Choroid plexus epithelial cell (primary cell): ENCODE data around the gene BEND2.

Experiments used
- DNase-seq: peaks from one replicate; pipeline ENCODE4 v3.0.0-alpha.2; 2010; ENCODE audit warnings: low read depth
- H3K4me3 ChIP-seq: 2 replicates; pipeline ENCODE4 v1.5.1; 2011; ENCODE audit warnings: low read depth, mild to moderate bottlenecking, control low read depth, low read length, moderate library complexity
- TF ChIP-seq, protein P1 (sequence below): conservative IDR thresholded peaks from 2 replicates; pipeline ENCODE4 v1.5.1; 2011; ENCODE audit warnings: low read depth, mild to moderate bottlenecking, control low read depth, inconsistent platforms, low read length, moderate library complexity

The BEND2 gene

DNA sequence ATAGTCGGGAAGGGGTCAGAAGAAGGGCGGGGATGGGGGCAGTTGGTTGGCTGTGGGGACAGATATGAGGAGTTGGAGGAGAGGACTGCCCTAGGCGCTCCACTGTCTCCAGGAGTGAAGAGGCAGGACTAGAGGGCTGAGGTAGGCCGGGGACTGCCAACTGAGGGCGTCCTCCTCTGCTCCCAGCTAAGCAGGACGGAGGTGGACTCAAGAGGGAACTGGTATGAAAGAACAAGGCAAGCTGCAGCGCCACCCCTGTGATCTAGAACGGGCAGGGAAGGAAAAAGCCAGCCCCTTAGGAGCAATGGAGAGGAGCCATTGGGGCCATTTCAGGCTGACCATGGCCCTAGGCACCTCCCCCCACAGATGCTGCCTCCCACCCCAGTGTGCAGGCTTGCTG is 14.0 kb downstream of the BEND2 start:
- TF ChIP-seq, protein P1, sequence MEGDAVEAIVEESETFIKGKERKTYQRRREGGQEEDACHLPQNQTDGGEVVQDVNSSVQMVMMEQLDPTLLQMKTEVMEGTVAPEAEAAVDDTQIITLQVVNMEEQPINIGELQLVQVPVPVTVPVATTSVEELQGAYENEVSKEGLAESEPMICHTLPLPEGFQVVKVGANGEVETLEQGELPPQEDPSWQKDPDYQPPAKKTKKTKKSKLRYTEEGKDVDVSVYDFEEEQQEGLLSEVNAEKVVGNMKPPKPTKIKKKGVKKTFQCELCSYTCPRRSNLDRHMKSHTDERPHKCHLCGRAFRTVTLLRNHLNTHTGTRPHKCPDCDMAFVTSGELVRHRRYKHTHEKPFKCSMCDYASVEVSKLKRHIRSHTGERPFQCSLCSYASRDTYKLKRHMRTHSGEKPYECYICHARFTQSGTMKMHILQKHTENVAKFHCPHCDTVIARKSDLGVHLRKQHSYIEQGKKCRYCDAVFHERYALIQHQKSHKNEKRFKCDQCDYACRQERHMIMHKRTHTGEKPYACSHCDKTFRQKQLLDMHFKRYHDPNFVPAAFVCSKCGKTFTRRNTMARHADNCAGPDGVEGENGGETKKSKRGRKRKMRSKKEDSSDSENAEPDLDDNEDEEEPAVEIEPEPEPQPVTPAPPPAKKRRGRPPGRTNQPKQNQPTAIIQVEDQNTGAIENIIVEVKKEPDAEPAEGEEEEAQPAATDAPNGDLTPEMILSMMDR, result no peak
- no peak overlapping the region for H3K4me3 ChIP-seq
- no peak for DNase-seq

DNA sequence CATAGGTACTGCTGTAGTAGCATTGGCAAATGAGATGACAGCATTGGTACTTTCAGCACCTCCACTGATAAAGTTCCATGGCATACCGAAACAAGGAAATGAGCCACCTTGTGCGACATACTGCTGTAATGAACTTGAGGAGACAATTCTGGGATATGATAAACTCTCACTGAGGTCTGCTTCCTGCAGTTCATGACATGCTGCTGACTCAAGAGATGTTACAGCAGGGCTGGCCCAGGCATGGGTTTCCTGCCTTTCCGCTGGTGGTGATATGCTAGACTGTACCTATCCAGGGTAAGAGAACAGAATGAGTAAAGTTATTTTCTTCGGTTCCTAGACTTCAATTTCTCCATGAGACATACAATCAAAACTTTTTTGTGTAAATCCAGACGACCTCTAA is 17.1 kb downstream of the BEND2 start:
- no peak overlapping the region for H3K4me3 ChIP-seq
- no peak for DNase-seq
- TF ChIP-seq, protein P1, result no peak

DNA sequence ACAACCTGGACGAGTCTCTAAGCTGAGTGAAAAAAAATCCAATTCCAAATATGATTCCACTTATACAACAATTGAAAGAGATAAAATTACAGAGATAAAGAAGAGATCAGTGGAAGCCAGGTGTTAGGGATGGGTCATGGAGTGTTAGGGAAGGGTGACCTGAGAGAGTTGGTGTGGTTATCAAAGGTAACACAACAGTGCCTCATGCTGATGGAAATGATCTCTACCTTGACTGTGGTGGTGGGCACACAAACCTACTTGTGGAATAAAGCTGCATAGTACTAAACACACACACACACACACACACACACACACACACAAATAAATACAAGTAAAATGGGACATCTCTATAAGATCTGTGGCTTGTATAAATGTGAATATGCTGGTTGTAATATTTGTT is 26.0 kb downstream of the BEND2 start:
- TF ChIP-seq, protein P1, result no peak
- no peak overlapping the region for H3K4me3 ChIP-seq
- no peak for DNase-seq

DNA sequence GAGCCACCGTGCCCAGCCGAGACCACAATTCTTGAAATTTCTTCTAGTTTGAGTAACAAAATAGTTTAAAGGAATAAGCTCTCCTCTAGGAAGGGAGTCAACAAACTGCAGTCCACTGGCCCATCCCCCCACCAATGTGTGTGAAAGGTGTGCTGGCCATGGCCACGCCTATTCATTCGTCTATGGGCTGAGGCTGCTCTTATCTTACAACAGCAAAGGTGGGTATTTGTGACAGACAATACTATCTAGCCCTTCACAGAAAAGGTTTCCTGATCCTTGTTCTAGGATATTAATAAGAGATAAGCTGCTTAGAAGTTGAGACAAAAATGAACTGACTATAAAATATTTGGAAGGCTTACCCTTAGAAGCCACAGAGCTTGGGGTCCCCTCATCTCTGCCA is 41.2 kb downstream of the BEND2 start:
- H3K4me3 ChIP-seq, result no peak overlapping the region
- DNase-seq, result no peak
- TF ChIP-seq, protein P1, result no peak

GRCh38 chrX:18174971-18175370 is 45.7 kb downstream of the BEND2 start:
- H3K4me3 ChIP-seq, result no peak overlapping the region
- TF ChIP-seq, protein P1, result no peak
- DNase-seq, result no peak

DNA sequence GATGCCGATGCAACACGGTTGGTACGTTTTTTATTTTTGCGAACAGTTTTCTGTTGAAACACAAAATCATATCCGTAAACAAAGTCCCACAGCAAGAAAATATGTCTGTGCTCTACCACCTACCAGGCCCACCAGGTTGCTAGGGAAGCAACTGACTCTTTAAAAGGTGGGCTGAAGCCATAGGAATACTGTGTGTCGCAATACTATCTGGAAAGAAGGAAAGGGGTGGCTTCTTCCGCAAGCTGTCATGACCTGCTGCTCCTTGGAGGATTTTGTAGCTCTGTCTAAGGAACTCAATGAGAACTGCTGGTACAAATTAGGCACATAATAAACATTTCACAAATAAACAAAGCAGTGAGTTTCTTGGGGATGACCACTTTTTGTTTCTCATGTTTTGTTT is 46.5 kb downstream of the BEND2 start:
- TF ChIP-seq, protein P1, result no peak
- DNase-seq, result no peak
- no peak overlapping the region for H3K4me3 ChIP-seq

DNA sequence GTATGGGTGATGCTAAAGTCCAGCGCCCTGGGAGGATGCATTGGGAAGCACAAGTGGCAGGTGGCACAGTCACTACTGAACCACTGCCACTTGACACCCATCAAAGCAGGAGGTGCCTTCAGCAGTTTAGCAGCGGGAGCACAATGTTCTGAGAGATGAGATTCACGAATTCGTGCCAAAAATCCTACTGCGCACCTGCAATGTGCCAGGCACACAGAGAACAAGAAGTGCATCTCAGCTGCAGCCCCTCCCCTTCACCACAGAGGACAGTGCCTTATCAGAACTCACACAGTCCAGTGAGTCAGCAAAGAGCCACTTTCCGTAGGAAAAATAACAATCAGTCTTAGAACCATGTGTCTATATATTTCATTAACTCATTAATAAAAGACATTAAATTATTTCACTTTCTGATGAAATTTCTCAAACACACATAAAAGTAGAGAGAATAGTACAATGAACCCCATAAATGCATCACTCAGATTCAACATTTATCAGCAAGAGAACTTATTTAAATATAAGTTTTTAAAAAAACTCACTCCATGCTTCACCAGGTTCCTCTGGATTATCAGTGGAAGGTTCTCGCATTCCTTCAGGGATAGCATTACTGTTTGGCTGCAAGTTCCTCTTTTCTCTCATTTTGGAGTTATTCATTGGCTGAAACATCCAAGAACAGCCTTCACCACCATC is 47.0 kb downstream of the BEND2 start:
- H3K4me3 ChIP-seq, result no peak overlapping the region
- DNase-seq, result no peak
- TF ChIP-seq, protein P1, result no peak
